H1 (cell line): Measurements from ENCODE around the gene GAK.

Experiments
- CREB1 ChIP-seq: IDR thresholded peaks from 2 replicates; pipeline ENCODE4 v1.6.1; 2012; ENCODE audit warnings: inconsistent platforms
- CTCF ChIP-seq, 3 experiments: IDR thresholded peaks; 1 replicate in 2 of 3; 2 replicates in 1 of 3; pipeline versions ENCODE4 v1.5.1 to v1.6.1; 2011; ENCODE audit warnings: low read length in 3 of 3, mild to moderate bottlenecking in 3 of 3, inconsistent platforms in 2 of 3, low read depth in 1 of 3, moderate library complexity in 1 of 3; ENCODE audit not compliant: insufficient read depth in 1 of 3; ENCODE audit errors: control extremely low read depth in 1 of 3
- EP300 ChIP-seq, 2 experiments: IDR thresholded peaks; 1 replicate in 1 of 2; 2 replicates in 1 of 2; pipeline ENCODE4 v1.6.1; 2011 to 2012; ENCODE audit warnings: low read depth in 2 of 2, low read length in 2 of 2, mild to moderate bottlenecking in 2 of 2, borderline replicate concordance in 1 of 2, inconsistent platforms in 1 of 2, moderate library complexity in 1 of 2
- RFX5 ChIP-seq: IDR thresholded peaks from 2 replicates; pipeline ENCODE4 v1.6.1; 2011; ENCODE audit warnings: low read depth, low read length, improper control_type of control experiment, borderline replicate concordance
- SP2 ChIP-seq: IDR thresholded peaks from 2 replicates; pipeline ENCODE4 v1.6.1; 2012; ENCODE audit warnings: mild to moderate bottlenecking, low read length, inconsistent platforms
- TAF1 ChIP-seq: IDR thresholded peaks from 2 replicates; pipeline ENCODE4 v1.6.1; 2011; ENCODE audit warnings: mild to moderate bottlenecking, low read depth, low read length
- TF ChIP-seq, protein P1 (sequence below): IDR thresholded peaks from 2 replicates; pipeline ENCODE4 v1.6.1; 2011; ENCODE audit warnings: low read length, improper control_type of control experiment

GRCh38 chr4:820230-821172 is 111.6 kb downstream of the GAK start:
- TF ChIP-seq, protein P1, sequence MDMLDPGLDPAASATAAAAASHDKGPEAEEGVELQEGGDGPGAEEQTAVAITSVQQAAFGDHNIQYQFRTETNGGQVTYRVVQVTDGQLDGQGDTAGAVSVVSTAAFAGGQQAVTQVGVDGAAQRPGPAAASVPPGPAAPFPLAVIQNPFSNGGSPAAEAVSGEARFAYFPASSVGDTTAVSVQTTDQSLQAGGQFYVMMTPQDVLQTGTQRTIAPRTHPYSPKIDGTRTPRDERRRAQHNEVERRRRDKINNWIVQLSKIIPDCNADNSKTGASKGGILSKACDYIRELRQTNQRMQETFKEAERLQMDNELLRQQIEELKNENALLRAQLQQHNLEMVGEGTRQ: no peak
- TF ChIP-seq CTCF (IDR thresholded peaks at IDR 0.05; ENCODE audit: control extremely low read depth in 1 of 3, insufficient read depth in 1 of 3, low read depth in 1 of 3, low read length in 3 of 3) (no peak), TAF1 (no peak), CREB1 (no peak), SP2 (no peak), RFX5 (no peak), EP300 (IDR thresholded peaks at IDR 0.05; ENCODE audit: borderline replicate concordance in 1 of 2, low read depth in 2 of 2, low read length in 2 of 2) (no peak)
